WTC11 (cell line): ENCODE measurements around the gene PDE1C.

ENCODE experiments used
- ATF3 ChIP-seq: sonication (generic); formaldehyde crosslinking; conservative IDR thresholded peaks from 2 replicates; pipeline ENCODE4 v1.8.1; 2022; ENCODE audit warnings: mild to moderate bottlenecking, missing genetic modification reagents
- CTCF ChIP-seq: fragments of 200-600 bp; IDR thresholded peaks from 2 replicates; pipeline ENCODE4 v1.8.0; 2022; ENCODE audit warnings: antibody characterized with exemption
- E2F5 ChIP-seq: sonication (generic); formaldehyde crosslinking; IDR thresholded peaks from 2 replicates; pipeline ENCODE4 v1.8.1; 2022; ENCODE audit warnings: mild to moderate bottlenecking, moderate library complexity, missing genetic modification reagents
- ESRRA ChIP-seq: sonication (generic); formaldehyde crosslinking; IDR thresholded peaks from 2 replicates; pipeline ENCODE4 v1.8.1; 2022; ENCODE audit warnings: mild to moderate bottlenecking, missing genetic modification reagents, borderline replicate concordance
- FOXK1 ChIP-seq: sonication (generic); formaldehyde crosslinking; IDR thresholded peaks from 2 replicates; pipeline ENCODE4 v1.8.0; 2022; ENCODE audit warnings: mild to moderate bottlenecking, moderate library complexity, missing genetic modification reagents
- FOXP4 ChIP-seq: sonication (generic); formaldehyde crosslinking; IDR thresholded peaks from 2 replicates; pipeline ENCODE4 v1.8.0; 2022; ENCODE audit warnings: mild to moderate bottlenecking, missing genetic modification reagents
- MAX ChIP-seq: sonication (generic); formaldehyde crosslinking; IDR thresholded peaks from 2 replicates; pipeline ENCODE4 v1.8.0; 2022; ENCODE audit warnings: mild to moderate bottlenecking, missing genetic modification reagents
- MYBL2 ChIP-seq: sonication (generic); formaldehyde crosslinking; IDR thresholded peaks from 2 replicates; pipeline ENCODE4 v1.8.1; 2023; ENCODE audit warnings: mild to moderate bottlenecking, moderate library complexity, missing genetic modification reagents
- NFE2L1 ChIP-seq: sonication (generic); formaldehyde crosslinking; IDR thresholded peaks from 2 replicates; pipeline ENCODE4 v1.8.1; 2023; ENCODE audit warnings: missing genetic modification reagents
- SMAD3 ChIP-seq: sonication (generic); formaldehyde crosslinking; IDR thresholded peaks from 2 replicates; pipeline ENCODE4 v1.8.0; 2022; ENCODE audit warnings: missing genetic modification reagents, mild to moderate bottlenecking, borderline replicate concordance
- TEAD4 ChIP-seq: sonication (generic); formaldehyde crosslinking; IDR thresholded peaks from 2 replicates; pipeline ENCODE4 v1.8.0; 2022; ENCODE audit warnings: mild to moderate bottlenecking, missing genetic modification reagents
- USF2 ChIP-seq: sonication (generic); formaldehyde crosslinking; IDR thresholded peaks from 2 replicates; pipeline ENCODE4 v1.8.1; 2023; ENCODE audit warnings: mild to moderate bottlenecking, missing genetic modification reagents, moderate library complexity
- ZNF232 ChIP-seq: sonication (generic); formaldehyde crosslinking; IDR thresholded peaks from 2 replicates; pipeline ENCODE4 v1.8.0; 2022; ENCODE audit warnings: mild to moderate bottlenecking, missing genetic modification reagents

GRCh38 chr7:31702354-31702753, 367.9 kb downstream of the PDE1C start:
- TF ChIP-seq CTCF: no peak
- no peak for TF ChIP-seq FOXK1 (CRISPR knock-in tag)
- no peak for TF ChIP-seq ZNF232 (CRISPR knock-in tag)
- no peak for TF ChIP-seq E2F5 (CRISPR knock-in tag)
- no peak for TF ChIP-seq USF2 (CRISPR knock-in tag)
- TF ChIP-seq MYBL2 (CRISPR knock-in tag): no peak
- TF ChIP-seq FOXP4: no peak
- TF ChIP-seq NFE2L1 (CRISPR knock-in tag): no peak
- TF ChIP-seq ESRRA (CRISPR knock-in tag): no peak
- TF ChIP-seq ATF3 (CRISPR knock-in tag): no peak
- no peak for TF ChIP-seq MAX (CRISPR knock-in tag)
- TF ChIP-seq SMAD3: no peak
- TF ChIP-seq TEAD4 (CRISPR knock-in tag): no peak
